Central memory CD8-positive, alpha-beta T cell (primary cell): ENCODE results near the gene IL24.

Source experiments
- ATAC-seq: fragments of 150-1000 bp; cut with Tn5 transposase; replicated peaks from 2 replicates; pipeline ENCODE4 v1.10.0; 2022; ENCODE audit warnings: mild to moderate bottlenecking, moderate FRiP score, moderate number of reproducible peaks; ENCODE audit not compliant: poor library complexity, severe bottlenecking; ENCODE audit errors: extremely low read depth
- DNase-seq, 2 donors: peaks; one replicate each; pipeline ENCODE4 v3.0.0; 2021; ENCODE audit warnings: low spot score in 2 of 2
- H3K27ac Mint-ChIP-seq: one replicate; pipeline ENCODE4 v1.8.0; 2022; ENCODE audit warnings: low read depth, mild to moderate bottlenecking, moderate library complexity, mixed read lengths
- H3K27me3 Mint-ChIP-seq: one replicate; pipeline ENCODE4 v1.8.0; 2022; ENCODE audit warnings: mixed read lengths
- H3K36me3 Mint-ChIP-seq: one replicate; pipeline ENCODE4 v1.8.0; 2022; ENCODE audit warnings: mild to moderate bottlenecking, moderate library complexity, mixed read lengths; ENCODE audit not compliant: insufficient read depth
- H3K4me1 Mint-ChIP-seq: one replicate; pipeline ENCODE4 v1.8.0; 2022; ENCODE audit warnings: mixed read lengths
- H3K4me3 Mint-ChIP-seq: one replicate; pipeline ENCODE4 v1.8.0; 2022; ENCODE audit warnings: mild to moderate bottlenecking, moderate library complexity, mixed read lengths
- H3K9me3 Mint-ChIP-seq: one replicate; pipeline ENCODE4 v1.8.0; 2022; ENCODE audit warnings: mixed read lengths

Gene IL24

GRCh38 chr1:206885341-206886060, 11.7 kb upstream of the IL24 start:
- Mint-ChIP-seq H3K27me3 (peaks cover 8% of the 10 kb centered on the region), H3K4me1 (peaks cover 4% of the 10 kb centered on the region), H3K27ac (no peak overlapping the region), H3K36me3 (no peaks in the 10 kb centered on the region), H3K9me3 (no peaks in the 10 kb centered on the region), H3K4me3 (no peak overlapping the region)
- ATAC-seq (no peak), DNase-seq (no peak)

GRCh38 chr1:206886831-206887230, 10.4 kb upstream of the IL24 start:
- ATAC-seq = no peak
- H3K4me3 Mint-ChIP-seq = no peak overlapping the region
- no peaks in the 10 kb centered on the region for H3K9me3 Mint-ChIP-seq
- no peak for DNase-seq
- no peak overlapping the region for H3K27ac Mint-ChIP-seq
- H3K27me3 Mint-ChIP-seq = peaks cover 19% of the 10 kb centered on the region
- peaks cover 16% of the 10 kb centered on the region for H3K4me1 Mint-ChIP-seq
- H3K36me3 Mint-ChIP-seq = no peaks in the 10 kb centered on the region

- Mint-ChIP-seq H3K9me3 (no peaks in the 10 kb centered on the region), H3K27ac (no peak overlapping the region), H3K36me3 (no peaks in the 10 kb centered on the region), H3K4me3 (no peak overlapping the region), H3K27me3 (peaks cover 22% of the 10 kb centered on the region), H3K4me1 (peaks cover 16% of the 10 kb centered on the region)
- ATAC-seq (no peak), DNase-seq (no peak)
These were observed 9.5 kb upstream of the IL24 start for GRCh38 chr1:206887701-206888100.

GRCh38 chr1:206890125-206891060, 6.8 kb upstream of the IL24 start:
- ATAC-seq (peak; percentile 19), DNase-seq (no peak)
- H3K4me1 Mint-ChIP-seq = peaks cover 12% of the 10 kb centered on the region
- H3K36me3 Mint-ChIP-seq = no peaks in the 10 kb centered on the region
- peaks cover 35% of the 10 kb centered on the region for H3K27me3 Mint-ChIP-seq
- H3K27ac Mint-ChIP-seq = no peak overlapping the region
- no peaks in the 10 kb centered on the region for H3K9me3 Mint-ChIP-seq
- no peak overlapping the region for H3K4me3 Mint-ChIP-seq

GRCh38 chr1:206891412-206891811, 5.8 kb upstream of the IL24 start:
- no peak overlapping the region for H3K4me3 Mint-ChIP-seq
- no peak overlapping the region for H3K27ac Mint-ChIP-seq
- H3K36me3 Mint-ChIP-seq = no peaks in the 10 kb centered on the region
- peaks cover 12% of the 10 kb centered on the region for H3K4me1 Mint-ChIP-seq
- peaks cover 42% of the 10 kb centered on the region for H3K27me3 Mint-ChIP-seq
- H3K9me3 Mint-ChIP-seq = no peaks in the 10 kb centered on the region
- ATAC-seq (no peak), DNase-seq (no peak)

- Mint-ChIP-seq H3K4me3 (no peak overlapping the region), H3K4me1 (peaks cover 12% of the 10 kb centered on the region), H3K36me3 (no peaks in the 10 kb centered on the region), H3K9me3 (no peaks in the 10 kb centered on the region), H3K27ac (no peak overlapping the region), H3K27me3 (peaks cover 42% of the 10 kb centered on the region)
- ATAC-seq (no peak), DNase-seq (no peak)
These were observed 4.8 kb upstream of the IL24 start for GRCh38 chr1:206892351-206892984.

GRCh38 chr1:206893380-206893779, 3.9 kb upstream of the IL24 start:
- Mint-ChIP-seq H3K4me1 (peaks cover 12% of the 10 kb centered on the region), H3K27me3 (peaks cover 42% of the 10 kb centered on the region), H3K9me3 (no peaks in the 10 kb centered on the region), H3K27ac (no peak overlapping the region), H3K4me3 (no peak overlapping the region), H3K36me3 (no peaks in the 10 kb centered on the region)
- DNase-seq (no peak), ATAC-seq (no peak)

- no peak for ATAC-seq
These were observed 1.9 kb upstream of the IL24 start for GRCh38 chr1:206895325-206895724.

GRCh38 chr1:206895837-206896242, 1.4 kb upstream of the IL24 start:
- ATAC-seq (no peak), DNase-seq (no peak)
- Mint-ChIP-seq H3K4me3 (no peak overlapping the region), H3K4me1 (peaks cover 25% of the 10 kb centered on the region), H3K27me3 (peaks cover 41% of the 10 kb centered on the region), H3K27ac (no peak overlapping the region), H3K9me3 (no peaks in the 10 kb centered on the region), H3K36me3 (peaks cover 2% of the 10 kb centered on the region)

More at GRCh38 chr1:206895325-206895724, 1.9 kb upstream of the IL24 start:
- Mint-ChIP-seq H3K4me1 (peaks cover 23% of the 10 kb centered on the region), H3K27me3 (peaks cover 42% of the 10 kb centered on the region), H3K36me3 (peaks cover 2% of the 10 kb centered on the region), H3K4me3 (no peak overlapping the region), H3K27ac (no peak overlapping the region), H3K9me3 (no peaks in the 10 kb centered on the region)
- no peak for DNase-seq

GRCh38 chr1:206896261-206896660, 982 bp upstream of the IL24 start:
- Mint-ChIP-seq H3K27me3 (peaks cover 36% of the 10 kb centered on the region), H3K27ac (no peak overlapping the region), H3K4me3 (no peak overlapping the region), H3K9me3 (no peaks in the 10 kb centered on the region), H3K4me1 (peaks cover 25% of the 10 kb centered on the region), H3K36me3 (peaks cover 2% of the 10 kb centered on the region)
- DNase-seq = no peak
- no peak for ATAC-seq

GRCh38 chr1:206898089-206898914, 1.1 kb downstream of the IL24 start:
- peaks cover 13% of the 10 kb centered on the region for H3K36me3 Mint-ChIP-seq
- H3K4me3 Mint-ChIP-seq = no peak overlapping the region
- H3K4me1 Mint-ChIP-seq = peaks cover 20% of the 10 kb centered on the region
- H3K27me3 Mint-ChIP-seq = peaks cover 24% of the 10 kb centered on the region
- no peak for DNase-seq
- no peaks in the 10 kb centered on the region for H3K9me3 Mint-ChIP-seq
- H3K27ac Mint-ChIP-seq = peak overlapping the region; percentile 80
- no peak for ATAC-seq

- Mint-ChIP-seq H3K27ac (peak overlapping the region; percentile 80), H3K4me3 (no peak overlapping the region), H3K27me3 (peaks cover 18% of the 10 kb centered on the region)
These were observed 1.7 kb downstream of the IL24 start for GRCh38 chr1:206898915-206899431.

More at GRCh38 chr1:206898915-206899431, 1.7 kb downstream of the IL24 start:
- H3K9me3 Mint-ChIP-seq = no peaks in the 10 kb centered on the region
- peaks cover 20% of the 10 kb centered on the region for H3K4me1 Mint-ChIP-seq
- DNase-seq (no peak), ATAC-seq (no peak)
- H3K36me3 Mint-ChIP-seq = peaks cover 20% of the 10 kb centered on the region
